Measurements from ENCODE around the gene CHST10. TPM values are rescaled to one million over a fixed set of nuclear protein-coding genes. Genes with fewer than 3 reads are reported as not detected.

CHST10 gene
- total RNA-seq, 1 donor from 2014 or later: 15.3 TPM

Other genes with a start within 250 kb of the CHST10 start
- gene LONRF2, start 95.2 kb downstream of the CHST10 start, total RNA-seq: not detected in 2 replicates
- not detected in 2 replicates for gene NMS, start 52.8 kb upstream of the CHST10 start, total RNA-seq
- gene PDCL3, start 145.3 kb upstream of the CHST10 start, total RNA-seq: 18.9 and 28.0 TPM in 2 replicates

Data from pulmonary artery endothelial cell (primary cell).